Psoas muscle (tissue), 8 donors: ENCODE measurements around the gene KRTAP10-5. TPM values are rescaled to one million over a fixed set of nuclear protein-coding genes. Genes with fewer than 3 reads are reported as not detected.

Experiments
- ATAC-seq, 4 donors: fragments of 200-7000 bp; cut with Tn5 transposase; one replicate each; pipeline ENCODE4 v1.9.1; 2020; ENCODE audit warnings: moderate library complexity in 3 of 4, mild to moderate bottlenecking in 2 of 4
- DNase-seq, 2 donors: peaks; one replicate each; pipeline ENCODE4 v3.0.0-alpha.2; 2020
- H3K27ac ChIP-seq: fragments of 200-600 bp; one replicate; pipeline ENCODE4 v1.8.0; 2022
- H3K27me3 ChIP-seq, 3 donors: fragments of 200-600 bp in 1 of 3; one replicate each; pipeline versions ENCODE4 v1.6.1 to v1.8.0; 2013 to 2022; ENCODE audit warnings: low read length in 2 of 3, mild to moderate bottlenecking in 2 of 3, moderate library complexity in 1 of 3; ENCODE audit not compliant: insufficient read depth in 3 of 3
- H3K36me3 ChIP-seq, 2 donors: fragments of 200-600 bp in 1 of 2; one replicate each; pipeline versions ENCODE4 v1.6.1 to v1.8.0; 2013 to 2022; ENCODE audit warnings: low read depth in 1 of 2, mild to moderate bottlenecking in 1 of 2, moderate library complexity in 1 of 2; ENCODE audit not compliant: insufficient read depth in 1 of 2
- H3K4me1 ChIP-seq: fragments of 200-600 bp; one replicate; pipeline ENCODE4 v1.8.0; 2022
- H3K4me3 ChIP-seq: fragments of 200-600 bp; one replicate; pipeline ENCODE4 v1.8.0; 2022; ENCODE audit warnings: mild to moderate bottlenecking
- H3K9me3 ChIP-seq: fragments of 200-600 bp; one replicate; pipeline ENCODE4 v1.8.0; 2022
- CTCF ChIP-seq: fragments of 200-600 bp; IDR thresholded peaks from one replicate; pipeline ENCODE4 v1.8.0; 2022; ENCODE audit warnings: antibody characterized with exemption
- WGBS, 3 donors: extraction: QIAGEN DNeasy Blood & Tissue Kit; methylation state at CpG; one replicate each; pipeline versions ENCODE4 v1.1.6 to v1.1.7; 2013; 5-methylcytosine and 5-hydroxymethylcytosine counted together
- intact Hi-C, 2 donors: fragments of 100-400 bp; cut with DNase I; formaldehyde crosslinking; loops; one replicate each; pipeline versions ENCODE4 v1.11.0 to v1.14.2; 2022
- polyA plus RNA-seq, 3 donors: library from polyadenylated mRNA; stranded (reverse); fragments of 200-250 nt; gene quantifications; one replicate each; pipeline ENCODE4 v1.2.3, GENCODE V29; 2013
- total RNA-seq, 4 donors: library from RNA; stranded (reverse); fragmentation: NEBNext Ultra II Directional in 2 of 4; extraction: Animal tissue kit (Norgen Biotek cat#: 25700) in 2 of 4; gene quantifications; one replicate each; pipeline versions ENCODE4 v1.2.1 to v1.2.4, GENCODE V29; 2021 to 2023
- donor health status: healthy with polysubstance abuse.
- donor health status: DM: no; HTN: no; CAD: no; lungs with moderate emphysema.
- donor health status: Bipolar disorder and iron deficiency.
- donor health status: healthy.
- donor health status: DM: yes; HTN: yes; CAD: no.
- donor health status: DM: no; HTN: no; CAD: no.
- donor health status: DM: no; HTN: no; CAD: no.
- donor health status: DM: yes; HTN: yes; CAD: no.

Gene KRTAP10-5
- total and polyA plus RNA-seq, 7 donors = not detected

- Histone ChIP-seq H3K4me1 (no peaks in the 10 kb centered on the region), H3K27me3 (peaks cover 0 to 20% (median 5%) of the 10 kb centered on the region in 3 donors), H3K27ac (no peak overlapping the region), H3K36me3 (no peaks in the 10 kb centered on the region), H3K4me3 (no peak overlapping the region), H3K9me3 (no peaks in the 10 kb centered on the region)
- ATAC-seq (no peak), DNase-seq (no peak)
- intact Hi-C loops = no loop called here
- WGBS, 3 donors = 91 to 95% (median 91%) methylated on average over 17 to 21 of the region's 21 CpGs
- no peak for TF ChIP-seq CTCF
Observed at GRCh38 chr21:44533891-44534627, 46.3 kb downstream of the KRTAP10-5 start.

- TF ChIP-seq CTCF = no peak
- H3K9me3 ChIP-seq = no peaks in the 10 kb centered on the region
- peaks cover 0 to 23% (median 4%) of the 10 kb centered on the region in 3 donors for H3K27me3 ChIP-seq
- WGBS, 3 donors = 81 to 82% (median 81%) methylated on average over 37 of the region's 37 CpGs
- no peak for ATAC-seq
- peak in 1 of 2 donors; percentile 43 for DNase-seq
- intact Hi-C loops = no loop called here
- H3K4me1 ChIP-seq = no peaks in the 10 kb centered on the region
- H3K27ac ChIP-seq = no peak overlapping the region
- no peak overlapping the region for H3K4me3 ChIP-seq
- no peaks in the 10 kb centered on the region for H3K36me3 ChIP-seq
Observed at GRCh38 chr21:44533121-44533890, 47.1 kb downstream of the KRTAP10-5 start.

GRCh38 chr21:44532712-44533111 lies 47.7 kb downstream of the KRTAP10-5 start:
- WGBS, 3 donors = 84 to 87% (median 85%) methylated on average over 16 of the region's 16 CpGs
- intact Hi-C loops = no loop called here
- Histone ChIP-seq H3K27ac (no peak overlapping the region), H3K4me1 (no peaks in the 10 kb centered on the region), H3K9me3 (no peaks in the 10 kb centered on the region), H3K36me3 (no peaks in the 10 kb centered on the region), H3K4me3 (no peak overlapping the region), H3K27me3 (peaks cover 0 to 18% (median 4%) of the 10 kb centered on the region in 3 donors)
- no peak for ATAC-seq
- no peak for TF ChIP-seq CTCF
- DNase-seq = no peak

- Histone ChIP-seq H3K27me3 (peaks cover 0 to 18% (median 4%) of the 10 kb centered on the region in 3 donors), H3K4me3 (no peak overlapping the region), H3K36me3 (no peaks in the 10 kb centered on the region), H3K9me3 (no peaks in the 10 kb centered on the region), H3K27ac (no peak overlapping the region), H3K4me1 (no peaks in the 10 kb centered on the region)
- intact Hi-C loops = no loop called here
- no peak for TF ChIP-seq CTCF
- ATAC-seq (no peak), DNase-seq (peak in 1 of 2 donors; percentile 30)
- WGBS, 3 donors = 35 to 44% (median 36%) methylated on average over 30 of the region's 30 CpGs
Observed at GRCh38 chr21:44531606-44532564, 48.5 kb downstream of the KRTAP10-5 start.
